Parathyroid adenoma (tissue), 2 donors: ENCODE measurements around the gene CNST.

Source experiments
- H2AFZ ChIP-seq: fragments of 300-600 bp; sonication (generic); one replicate; pipeline ENCODE4 v1.7.0; 2017; ENCODE audit warnings: antibody characterized with exemption, mild to moderate bottlenecking
- H3K27ac ChIP-seq: fragments of 300-600 bp; sonication (generic); one replicate; pipeline ENCODE4 v1.7.0; 2017
- H3K27me3 ChIP-seq: fragments of 300-600 bp; sonication (generic); one replicate; pipeline ENCODE4 v1.7.0; 2017; ENCODE audit warnings: low read length; ENCODE audit not compliant: control insufficient read depth, insufficient read depth
- H3K36me3 ChIP-seq: fragments of 300-600 bp; sonication (generic); one replicate; pipeline ENCODE4 v1.7.0; 2017; ENCODE audit warnings: low read length; ENCODE audit not compliant: control insufficient read depth, insufficient read depth
- H3K4me1 ChIP-seq: fragments of 300-600 bp; sonication (generic); one replicate; pipeline ENCODE4 v1.7.0; 2017; ENCODE audit warnings: control low read depth
- H3K4me2 ChIP-seq: fragments of 300-600 bp; sonication (generic); one replicate; pipeline ENCODE4 v1.7.0; 2017; ENCODE audit warnings: low read length
- H3K4me3 ChIP-seq: fragments of 300-600 bp; sonication (generic); one replicate; pipeline ENCODE4 v1.7.0; 2017; ENCODE audit warnings: low read depth, low read length
- H3K79me2 ChIP-seq: fragments of 300-600 bp; sonication (generic); one replicate; pipeline ENCODE4 v1.7.0; 2017; ENCODE audit warnings: control low read depth
- H3K9ac ChIP-seq: fragments of 300-600 bp; sonication (generic); one replicate; pipeline ENCODE4 v1.7.0; 2017; ENCODE audit warnings: mild to moderate bottlenecking
- H3K9me3 ChIP-seq: fragments of 300-600 bp; sonication (generic); one replicate; pipeline ENCODE4 v1.7.0; 2017; ENCODE audit warnings: low read length; ENCODE audit not compliant: control insufficient read depth
- CTCF ChIP-seq: fragments of 300-600 bp; sonication (generic); IDR thresholded peaks from one replicate; pipeline ENCODE4 v1.7.0; 2017; ENCODE audit warnings: antibody characterized with exemption, mild to moderate bottlenecking
- donor health status: primary hyperparathyroidism.

Gene CNST

GRCh38 chr1:246661451-246661850 is 95.2 kb downstream of the CNST start:
- no peaks in the 10 kb centered on the region for H3K9me3 ChIP-seq
- no peak for TF ChIP-seq CTCF
- H3K79me2 ChIP-seq: no peaks in the 10 kb centered on the region
- no peaks in the 10 kb centered on the region for H3K4me1 ChIP-seq
- no peaks in the 10 kb centered on the region for H3K36me3 ChIP-seq
- H3K9ac ChIP-seq: no peak overlapping the region
- H3K4me2 ChIP-seq: no peak overlapping the region
- no peak overlapping the region for H3K4me3 ChIP-seq
- H3K27me3 ChIP-seq: no peaks in the 10 kb centered on the region
- H3K27ac ChIP-seq: no peak overlapping the region
- no peak overlapping the region for H2AFZ ChIP-seq

- Histone ChIP-seq H3K27ac (no peak overlapping the region), H2AFZ (no peak overlapping the region), H3K4me1 (no peaks in the 10 kb centered on the region), H3K36me3 (no peaks in the 10 kb centered on the region), H3K9me3 (no peaks in the 10 kb centered on the region), H3K4me3 (no peak overlapping the region), H3K27me3 (no peaks in the 10 kb centered on the region), H3K9ac (no peak overlapping the region), H3K4me2 (no peak overlapping the region), H3K79me2 (no peaks in the 10 kb centered on the region)
- no peak for TF ChIP-seq CTCF
Observed at GRCh38 chr1:246667773-246668172, 101.5 kb downstream of the CNST start.

- no peak overlapping the region for H3K27ac ChIP-seq
- no peaks in the 10 kb centered on the region for H3K4me1 ChIP-seq
- H3K9ac ChIP-seq: no peak overlapping the region
- TF ChIP-seq CTCF: no peak
- no peak overlapping the region for H3K4me3 ChIP-seq
- H3K79me2 ChIP-seq: no peaks in the 10 kb centered on the region
- no peak overlapping the region for H2AFZ ChIP-seq
- no peaks in the 10 kb centered on the region for H3K27me3 ChIP-seq
- no peak overlapping the region for H3K4me2 ChIP-seq
- no peaks in the 10 kb centered on the region for H3K9me3 ChIP-seq
- H3K36me3 ChIP-seq: no peaks in the 10 kb centered on the region
Observed at GRCh38 chr1:246669659-246670058, 103.4 kb downstream of the CNST start.

- H3K36me3 ChIP-seq: no peaks in the 10 kb centered on the region
- H3K9ac ChIP-seq: no peak overlapping the region
- no peaks in the 10 kb centered on the region for H3K79me2 ChIP-seq
- no peak overlapping the region for H3K27ac ChIP-seq
- TF ChIP-seq CTCF: no peak
- no peaks in the 10 kb centered on the region for H3K4me1 ChIP-seq
- no peak overlapping the region for H3K4me3 ChIP-seq
- H3K4me2 ChIP-seq: no peak overlapping the region
- no peak overlapping the region for H2AFZ ChIP-seq
- H3K27me3 ChIP-seq: no peaks in the 10 kb centered on the region
- no peaks in the 10 kb centered on the region for H3K9me3 ChIP-seq
Observed at GRCh38 chr1:246674049-246674448, 107.8 kb downstream of the CNST start.

- Histone ChIP-seq H3K9me3 (no peaks in the 10 kb centered on the region), H3K4me2 (no peak overlapping the region), H3K4me1 (no peaks in the 10 kb centered on the region), H3K27me3 (no peaks in the 10 kb centered on the region), H3K4me3 (no peak overlapping the region), H3K79me2 (no peaks in the 10 kb centered on the region), H3K27ac (no peak overlapping the region), H3K9ac (no peak overlapping the region), H2AFZ (no peak overlapping the region), H3K36me3 (no peaks in the 10 kb centered on the region)
- no peak for TF ChIP-seq CTCF
Observed at GRCh38 chr1:246677842-246678241, 111.6 kb downstream of the CNST start.
